GM19463 (cell line): ENCODE results near the gene FZD8.

Source experiments
- ATAC-seq: cut with Tn5 transposase; IDR thresholded peaks from one replicate; pipeline ENCODE4 v1.9.1; 2021; ENCODE audit warnings: mild to moderate bottlenecking, moderate library complexity; ENCODE audit not compliant: unreplicated experiment

The FZD8 gene

GRCh38 chr10:35642793-35643114, 658 bp upstream of the FZD8 start:
- no peak for ATAC-seq

DNA sequence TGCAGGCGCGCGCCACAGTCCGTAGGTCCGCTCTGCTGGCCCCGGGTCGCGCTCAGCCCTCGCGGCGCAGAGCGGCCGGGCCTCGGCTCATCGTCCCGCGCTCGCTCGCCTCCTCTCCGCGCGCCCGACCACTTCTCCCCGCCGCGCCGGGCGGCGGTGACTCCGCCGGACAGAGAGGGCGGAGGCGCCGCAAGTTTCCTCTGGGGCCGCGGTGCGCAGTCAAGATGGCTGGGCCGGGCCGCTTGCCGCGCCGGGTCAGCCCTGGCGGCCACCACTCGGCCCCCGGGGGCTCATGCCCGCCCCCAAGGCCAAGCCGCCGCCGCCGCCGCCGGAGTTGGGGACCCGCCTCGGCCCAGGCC, 441 bp downstream of the FZD8 start:
- ATAC-seq = peak; percentile 21

GRCh38 chr10:35640951-35641675, 983 bp downstream of the FZD8 start:
- ATAC-seq = peak; percentile 29

GRCh38 chr10:35640474-35640873, 1.6 kb downstream of the FZD8 start:
- ATAC-seq = peak; percentile 23

DNA sequence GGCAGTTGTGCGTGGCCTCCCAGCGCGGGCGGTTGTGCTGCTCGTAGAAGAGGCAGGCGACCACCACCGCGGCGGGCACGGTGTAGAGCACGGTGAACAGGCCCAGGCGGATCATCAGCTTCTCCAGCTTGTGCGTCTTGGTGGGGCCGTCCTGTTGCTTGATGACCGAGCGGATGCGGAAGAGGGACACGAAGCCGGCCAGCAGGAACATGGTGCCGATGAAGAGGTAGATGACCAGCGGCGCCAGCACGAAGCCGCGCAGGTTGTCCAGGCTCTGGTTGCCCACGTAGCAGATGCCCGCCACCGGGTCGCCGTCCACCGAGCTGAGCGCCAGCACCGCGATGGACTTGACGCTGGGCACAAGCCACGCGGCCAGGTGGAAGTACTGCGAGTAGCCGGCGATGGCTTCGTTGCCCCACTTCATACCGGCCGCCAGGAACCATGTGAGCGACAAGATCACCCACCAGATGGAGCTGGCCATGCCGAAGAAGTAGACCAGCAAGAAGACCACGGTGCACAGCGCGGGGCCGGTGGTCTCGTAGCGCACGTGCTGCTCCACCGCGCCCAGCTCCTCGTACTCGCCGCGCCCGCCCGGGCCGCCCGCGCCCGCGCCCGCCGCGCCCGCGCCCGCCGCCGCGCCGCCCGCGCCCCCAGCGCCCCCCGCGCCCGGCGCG, 2.2 kb downstream of the FZD8 start:
- no peak for ATAC-seq

DNA sequence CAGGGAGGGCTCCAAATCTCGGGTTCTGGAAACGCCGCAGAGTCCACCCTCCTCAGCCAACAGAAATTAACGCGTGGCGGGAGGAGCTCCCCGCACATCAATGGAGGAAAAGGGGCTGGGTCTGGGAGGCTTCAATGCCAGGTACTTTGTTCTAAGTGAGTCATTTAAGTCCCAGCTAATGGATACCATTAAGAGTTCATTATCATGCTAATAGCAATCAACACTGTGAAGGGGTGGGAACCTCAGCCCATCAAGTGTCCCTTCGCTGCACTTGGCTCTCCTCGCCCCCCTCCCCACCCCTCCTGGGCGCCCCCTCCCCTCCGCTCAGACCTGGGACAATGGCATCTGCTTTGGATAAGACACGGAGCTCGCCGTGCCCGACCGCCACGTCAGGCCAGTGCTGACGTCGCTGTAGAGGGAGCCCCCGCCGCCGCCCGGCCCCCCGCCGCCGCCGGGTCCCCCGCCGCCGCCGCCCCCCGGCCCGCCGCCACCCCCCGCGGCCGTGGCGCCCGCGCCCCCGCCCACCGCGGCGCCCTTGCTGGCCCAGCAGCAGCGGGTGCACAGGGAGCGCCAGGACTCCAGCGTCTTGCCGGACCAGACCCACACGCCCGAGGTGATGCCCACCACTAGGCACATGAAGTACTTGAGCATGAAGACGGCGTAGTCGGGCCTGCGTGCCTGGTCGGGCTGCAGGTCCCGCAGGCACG, 2.9 kb downstream of the FZD8 start:
- no peak for ATAC-seq

DNA sequence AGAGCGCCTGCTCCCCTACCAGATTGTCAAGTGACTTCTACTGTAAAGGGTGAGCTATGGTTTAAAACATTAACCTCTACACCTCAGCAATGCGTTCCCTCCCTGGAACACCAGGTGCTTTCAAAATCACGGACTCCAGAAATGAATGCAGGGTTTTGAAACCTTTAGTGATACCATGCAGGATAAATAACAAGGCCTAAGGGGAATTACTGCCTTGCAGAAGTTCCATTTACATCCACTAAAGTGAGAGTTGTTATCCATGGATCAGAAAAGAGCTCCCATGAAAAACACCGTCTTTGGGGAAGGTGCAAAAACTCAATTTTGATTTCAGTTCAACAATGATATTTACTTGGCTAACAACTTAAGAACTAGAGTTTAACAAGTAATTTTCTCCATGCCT, 4.0 kb downstream of the FZD8 start:
- ATAC-seq = no peak

GRCh38 chr10:35637462-35637861, 4.6 kb downstream of the FZD8 start:
- ATAC-seq = no peak

GRCh38 chr10:35636956-35637355, 5.1 kb downstream of the FZD8 start:
- no peak for ATAC-seq

GRCh38 chr10:35635576-35635975, 6.5 kb downstream of the FZD8 start:
- peak; percentile 85 for ATAC-seq

DNA sequence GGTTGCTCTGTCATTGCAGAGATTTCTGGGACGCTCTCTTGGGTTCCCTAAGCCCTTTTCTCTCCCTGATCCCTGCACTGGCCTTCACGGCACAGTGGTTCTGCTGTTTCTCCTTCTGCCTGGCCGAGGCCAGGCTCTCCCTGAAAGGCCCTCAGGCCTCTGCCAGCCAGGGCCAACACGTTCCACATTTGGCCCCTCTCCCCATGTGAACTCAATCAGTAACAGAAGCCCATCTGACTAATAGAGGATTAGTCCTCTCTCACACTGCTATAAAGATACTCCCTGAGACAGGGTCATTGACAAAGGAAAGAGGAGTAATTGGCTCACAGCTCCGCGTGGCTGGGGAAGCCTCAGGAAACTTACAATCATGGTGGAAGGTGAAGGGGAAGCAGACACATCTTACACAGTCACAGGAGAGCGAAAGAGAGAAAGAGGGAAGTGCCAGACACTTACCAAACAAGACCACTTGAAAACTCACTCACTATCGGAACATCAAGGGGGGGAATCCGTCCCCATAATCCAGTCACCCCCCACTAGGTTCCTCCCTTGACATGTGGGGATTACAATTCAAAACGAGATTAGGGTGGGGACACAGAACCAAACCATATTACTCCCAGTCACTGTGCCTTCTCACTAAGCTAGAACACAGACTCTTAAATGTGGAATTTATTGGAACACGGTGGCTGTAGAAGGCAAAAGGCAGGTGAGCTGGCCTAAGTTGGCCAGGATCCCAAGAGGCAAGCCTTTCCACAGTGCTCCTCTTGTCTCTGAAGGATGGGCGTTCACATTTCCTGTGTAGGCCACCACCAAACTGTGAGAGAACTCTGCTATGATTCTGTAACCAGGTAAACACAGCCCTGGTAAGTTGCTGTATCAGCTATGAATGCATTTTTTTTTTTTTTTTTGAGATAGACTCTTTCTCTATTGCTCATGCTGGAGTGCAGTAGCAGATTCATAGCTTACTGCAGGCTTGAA, 8.8 kb downstream of the FZD8 start:
- ATAC-seq = no peak

GRCh38 chr10:35632027-35632426, 10.1 kb downstream of the FZD8 start:
- no peak for ATAC-seq

GRCh38 chr10:35631404-35631803, 10.7 kb downstream of the FZD8 start:
- ATAC-seq = no peak

DNA sequence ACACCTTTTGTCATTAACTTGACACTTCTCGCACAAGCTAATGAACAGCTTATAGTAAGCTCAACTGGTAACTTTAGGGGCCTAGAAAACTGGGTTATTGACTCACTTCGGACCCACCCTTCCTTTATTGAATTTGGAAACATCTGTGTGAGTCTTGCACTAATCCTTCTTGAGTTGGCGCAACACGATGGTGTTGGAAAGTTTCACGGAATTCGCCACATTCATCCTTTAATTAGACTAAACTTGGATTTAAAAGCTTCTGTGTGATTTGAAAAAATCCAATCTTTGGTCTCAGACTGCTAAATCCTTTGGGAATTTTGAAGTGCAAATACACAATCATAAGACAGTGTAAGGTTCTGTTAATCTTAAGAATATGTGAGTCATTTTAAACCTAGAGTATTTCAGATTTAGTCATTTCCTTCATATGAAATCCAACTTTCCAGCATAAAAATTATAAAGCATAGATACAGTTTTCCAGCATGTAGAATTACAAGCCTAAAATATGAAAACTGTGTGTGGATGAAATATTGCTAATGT, 15.1 kb downstream of the FZD8 start:
- no peak for ATAC-seq

DNA sequence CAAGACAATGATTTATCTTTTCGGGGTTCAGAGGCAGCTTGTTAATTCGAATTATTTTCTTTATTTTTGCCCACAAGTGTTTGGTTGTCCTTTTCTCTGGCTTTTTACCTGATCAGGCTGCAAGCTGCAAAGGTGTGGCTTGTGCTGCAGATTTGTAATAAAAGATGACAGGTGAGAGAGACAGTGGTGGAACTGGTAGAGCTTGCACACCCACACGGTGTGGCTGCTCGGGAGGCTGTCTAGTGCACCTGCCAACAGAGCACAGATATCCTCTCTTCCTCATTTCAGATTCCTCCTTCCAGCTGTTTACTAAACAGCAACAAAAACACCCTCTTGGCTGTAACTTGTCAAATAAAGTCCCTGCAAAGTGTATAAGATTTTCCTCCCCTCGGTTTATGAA, 27.8 kb downstream of the FZD8 start:
- ATAC-seq = no peak

- ATAC-seq = no peak
These were observed 28.4 kb downstream of the FZD8 start for GRCh38 chr10:35613597-35614226.

- no peak for ATAC-seq
These were observed 29.0 kb downstream of the FZD8 start for GRCh38 chr10:35613107-35613440.

GRCh38 chr10:35612385-35613106, 29.6 kb downstream of the FZD8 start:
- no peak for ATAC-seq

DNA sequence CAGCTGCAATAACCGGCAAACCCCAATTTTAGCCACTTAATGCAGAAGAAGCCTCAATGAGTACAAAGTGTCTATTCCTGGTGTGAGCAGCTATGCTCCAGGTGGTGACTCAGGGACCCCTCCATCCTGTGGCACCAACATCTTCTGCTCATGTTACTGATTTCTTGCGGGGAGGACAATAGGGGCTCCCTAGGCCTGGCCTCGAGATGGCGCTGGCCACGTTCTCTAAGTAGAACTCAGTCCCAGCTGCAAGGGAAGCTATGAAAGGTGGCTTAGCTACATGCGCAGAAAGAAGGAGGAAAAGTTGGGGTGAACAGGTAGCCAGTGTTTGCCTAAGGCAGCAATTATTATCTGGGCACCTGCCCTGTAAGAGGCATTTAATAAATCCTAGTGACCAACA, 30.3 kb downstream of the FZD8 start:
- ATAC-seq = no peak

DNA sequence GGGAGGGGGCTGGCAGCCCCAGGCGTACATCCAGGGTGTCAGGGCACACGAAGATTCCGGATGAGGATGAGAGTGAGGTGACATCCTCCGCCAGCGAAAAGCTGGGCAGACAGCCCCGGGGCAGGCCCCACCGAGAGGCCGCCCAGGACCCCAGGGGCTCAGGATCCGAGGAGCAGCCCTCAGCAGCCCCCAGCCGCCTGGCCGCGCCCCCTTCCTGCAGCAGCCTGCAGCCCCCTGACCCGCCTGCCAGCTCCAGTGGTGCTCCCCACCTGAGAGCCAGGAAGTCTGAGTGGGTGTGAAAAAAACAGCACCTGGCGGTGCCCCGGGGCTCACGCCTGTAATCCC, 33.8 kb downstream of the FZD8 start:
- ATAC-seq = no peak
